ENCODE measurements around the gene AURKA. TPM values are rescaled to one million over a fixed set of nuclear protein-coding genes. Genes with fewer than 3 reads are reported as not detected.

The AURKA gene
- total and polyA plus RNA-seq, 9 of the 15 experiments (the other 6 are each of a cell fraction or from before 2014, with no cell fraction given): 72.7 to 162 (median 113) TPM

GRCh38 chr20:56391596-56392131 is 351 bp downstream of the AURKA start (continued):
- TF ChIP-seq ETV6 (IDR thresholded peaks at IDR 0.05; ENCODE audit: borderline replicate concordance in 1 of 2, low read depth in 2 of 2, low read length in 1 of 2) (no peak), ETV6 (CRISPR knock-in tag; IDR thresholded peaks at IDR 0.05; ENCODE audit: borderline replicate concordance) (0 out of 2 replicates have a peak, but pooled peaks have one; percentile 34), RB1 (IDR thresholded peaks at IDR 0.05; ENCODE audit: low read depth) (peak; percentile 35; the same call in 1 of the 2 replicates), RHOXF2B (CRISPR knock-in tag; conservative IDR thresholded peaks at IDR 0.05) (no peak), ZNF165 (CRISPR knock-in tag; IDR thresholded peaks at IDR 0.05; ENCODE audit: borderline replicate concordance) (no peak), ARID4B (CRISPR knock-in tag; IDR thresholded peaks at IDR 0.05) (no peak; the same call in 1 of the 2 replicates), PHF8 (IDR thresholded peaks at IDR 0.05; ENCODE audit: borderline replicate concordance, low read length) (no peak)

All from K562 (cell line).